Activated CD4-positive, alpha-beta T cell treated with anti-CD3 and anti-CD28 coated beads, Interleukin-2, amount 50 U/mL, for 24 hours (primary cell): ENCODE results near the gene AK8.

Experiments used
- DNase-seq, 2 donors: peaks; one replicate each; pipeline ENCODE4 v3.0.0-alpha.2; 2020; ENCODE audit warnings: low read depth in 1 of 2, low spot score in 1 of 2

The AK8 gene

GRCh38 chr9:132826621-132827365, 51.3 kb downstream of the AK8 start:
- DNase-seq = no peak

DNA sequence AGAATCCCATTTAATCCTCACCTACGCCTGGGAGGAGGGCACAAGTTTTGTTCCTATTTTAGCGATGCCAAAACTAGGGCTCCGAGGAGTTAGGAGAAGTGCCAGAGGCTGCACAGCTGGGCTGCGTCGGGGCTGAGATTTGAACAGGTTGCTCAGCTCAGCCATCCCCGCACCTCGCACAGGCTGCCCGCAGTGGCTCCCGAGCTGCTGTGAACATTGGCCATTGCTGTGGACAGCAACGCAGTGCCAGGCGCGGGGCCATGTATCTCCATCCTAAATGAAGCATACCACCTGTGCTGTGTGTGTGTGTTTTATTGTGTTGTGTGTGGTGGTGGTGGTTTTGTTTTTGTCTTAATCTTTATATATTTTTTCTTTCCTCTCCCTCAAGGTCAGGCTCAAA, 52.0 kb downstream of the AK8 start:
- DNase-seq = no peak

- DNase-seq = no peak
These were observed 52.7 kb downstream of the AK8 start for GRCh38 chr9:132825430-132825829.

DNA sequence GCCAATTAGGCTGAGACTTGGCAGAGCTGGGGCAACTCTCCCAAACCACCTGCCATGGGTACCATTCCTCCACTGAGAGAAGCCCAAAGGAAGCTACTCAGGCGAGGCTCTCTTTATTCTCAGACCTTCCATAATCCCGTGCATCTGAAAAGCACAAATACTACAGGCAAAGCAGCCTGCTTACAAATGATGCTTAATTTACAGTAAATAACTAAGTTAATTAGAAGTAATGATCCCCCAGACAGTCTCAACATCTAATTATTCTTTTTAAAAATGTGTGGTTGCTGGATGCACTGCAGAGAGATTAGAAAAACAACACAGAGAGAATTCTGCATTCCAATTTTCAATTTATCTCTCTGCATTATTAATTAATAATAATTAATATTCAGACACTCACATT, 53.1 kb downstream of the AK8 start:
- no peak for DNase-seq

DNA sequence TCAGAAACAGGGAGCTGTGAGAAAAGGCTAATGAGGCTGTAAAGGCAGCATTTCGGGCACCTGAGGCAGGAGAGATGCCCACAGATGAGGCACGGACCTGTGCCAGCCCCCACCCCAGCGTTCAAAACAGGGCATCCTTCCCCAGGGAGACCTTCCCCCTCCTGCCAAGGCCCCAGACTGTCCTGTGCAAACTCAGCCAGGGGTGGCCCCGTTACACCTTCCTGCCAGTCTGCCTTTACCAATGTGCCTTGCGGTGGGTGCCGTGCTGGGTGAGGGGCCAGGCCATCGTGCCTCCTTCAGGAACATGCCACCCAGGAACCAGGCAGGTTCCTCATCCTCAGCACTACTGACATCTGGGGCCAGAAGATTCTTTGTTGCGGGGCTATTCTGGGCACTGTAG, 53.9 kb downstream of the AK8 start:
- no peak for DNase-seq

- DNase-seq = no peak
These were observed 54.5 kb downstream of the AK8 start for GRCh38 chr9:132823370-132824145.

DNA sequence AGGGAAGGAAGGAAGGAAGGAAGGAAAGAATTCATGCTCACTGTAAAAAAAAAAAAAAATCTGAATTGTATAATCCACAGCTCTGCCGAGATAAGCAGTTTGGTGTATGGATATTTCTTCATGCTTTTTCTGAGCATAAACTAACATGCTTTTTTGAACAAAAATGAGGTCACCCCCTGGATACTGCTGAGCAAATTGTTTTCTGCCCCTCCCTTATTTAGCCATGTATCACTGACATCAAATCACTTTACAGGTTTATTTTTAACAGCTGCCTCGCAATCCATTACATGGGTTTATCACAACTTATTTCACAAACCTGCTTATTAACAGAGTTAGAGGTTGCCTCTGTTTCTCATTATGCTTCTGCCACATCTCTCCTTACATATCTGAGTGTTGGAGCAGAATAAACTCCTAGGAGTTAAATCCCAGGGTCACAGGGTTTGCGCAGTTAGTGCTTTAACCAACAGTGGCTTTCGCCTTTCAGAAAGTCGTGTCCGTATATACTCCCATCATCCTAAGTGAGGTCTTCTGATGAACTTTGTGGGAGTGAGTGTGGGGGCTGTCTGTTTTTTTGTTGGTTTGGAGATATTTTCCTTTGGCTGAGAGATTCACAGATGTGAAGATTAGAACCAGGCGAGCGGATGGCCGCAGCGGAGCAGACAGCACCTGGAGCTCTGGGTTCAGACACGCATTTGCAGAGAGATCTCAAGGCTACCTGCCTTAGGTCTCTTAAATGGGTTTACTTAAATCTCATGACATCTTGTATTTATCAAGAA, 57.7 kb downstream of the AK8 start:
- DNase-seq = no peak

DNA sequence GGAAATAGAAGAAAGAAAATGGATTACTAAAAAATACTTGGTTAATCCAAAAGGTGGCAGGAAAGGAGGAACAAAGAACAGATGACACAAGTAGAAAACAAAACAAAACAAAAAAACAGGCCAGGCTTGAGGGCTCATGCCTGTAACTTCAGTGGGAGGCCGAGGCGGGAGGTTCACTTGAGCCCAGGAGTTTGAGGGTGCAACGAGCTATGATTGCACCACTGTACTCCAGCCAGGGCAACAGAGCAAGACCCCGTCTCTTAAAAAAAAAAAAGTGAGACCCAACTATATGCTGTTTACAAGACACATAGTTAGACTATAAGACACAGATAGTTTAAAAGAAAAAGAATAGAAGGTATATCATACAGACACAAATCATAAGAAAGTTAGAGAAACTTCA, 59.5 kb downstream of the AK8 start:
- no peak for DNase-seq

DNA sequence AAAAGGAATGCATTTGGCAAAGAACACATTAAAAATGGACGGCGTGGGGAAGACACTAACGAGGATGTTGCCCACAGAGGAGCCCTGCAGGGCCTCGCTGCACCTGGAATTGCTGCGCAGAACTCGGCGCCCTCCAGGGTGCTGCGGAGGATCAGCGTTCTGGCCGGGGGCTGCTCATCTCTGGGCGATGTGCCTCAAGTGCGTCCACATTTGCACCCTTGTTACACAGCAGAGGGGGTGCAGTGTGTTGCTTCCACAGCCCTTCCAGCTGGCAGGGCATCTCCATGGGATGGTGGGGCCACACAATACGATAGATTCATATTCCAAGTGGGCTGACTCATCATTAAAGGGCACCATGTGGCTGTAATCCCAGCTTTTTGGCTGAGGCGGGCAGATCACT, 63.1 kb downstream of the AK8 start:
- DNase-seq = no peak

- DNase-seq = no peak
These were observed 64.8 kb downstream of the AK8 start for GRCh38 chr9:132813115-132813771.

DNA sequence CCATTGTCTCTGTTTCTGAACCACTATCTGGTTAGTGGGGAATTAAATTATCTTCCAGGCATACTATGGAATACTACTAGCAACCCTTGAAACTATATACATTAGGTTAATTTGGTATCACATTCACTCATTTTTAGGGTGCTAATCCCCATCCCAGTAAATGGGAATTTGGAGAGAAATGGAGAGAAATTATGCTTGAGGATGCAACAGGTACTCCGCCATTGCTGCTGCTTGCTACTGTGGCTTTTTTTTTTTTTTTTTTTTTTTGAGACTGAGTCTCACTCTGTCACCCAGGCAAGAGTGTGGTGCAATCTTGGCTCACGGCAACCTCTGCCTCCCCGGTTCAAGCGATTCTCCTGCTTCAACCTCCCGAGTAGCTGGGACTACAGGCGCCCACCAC, 66.1 kb downstream of the AK8 start:
- DNase-seq = no peak

GRCh38 chr9:132810314-132810713, 67.8 kb downstream of the AK8 start:
- DNase-seq = no peak

DNA sequence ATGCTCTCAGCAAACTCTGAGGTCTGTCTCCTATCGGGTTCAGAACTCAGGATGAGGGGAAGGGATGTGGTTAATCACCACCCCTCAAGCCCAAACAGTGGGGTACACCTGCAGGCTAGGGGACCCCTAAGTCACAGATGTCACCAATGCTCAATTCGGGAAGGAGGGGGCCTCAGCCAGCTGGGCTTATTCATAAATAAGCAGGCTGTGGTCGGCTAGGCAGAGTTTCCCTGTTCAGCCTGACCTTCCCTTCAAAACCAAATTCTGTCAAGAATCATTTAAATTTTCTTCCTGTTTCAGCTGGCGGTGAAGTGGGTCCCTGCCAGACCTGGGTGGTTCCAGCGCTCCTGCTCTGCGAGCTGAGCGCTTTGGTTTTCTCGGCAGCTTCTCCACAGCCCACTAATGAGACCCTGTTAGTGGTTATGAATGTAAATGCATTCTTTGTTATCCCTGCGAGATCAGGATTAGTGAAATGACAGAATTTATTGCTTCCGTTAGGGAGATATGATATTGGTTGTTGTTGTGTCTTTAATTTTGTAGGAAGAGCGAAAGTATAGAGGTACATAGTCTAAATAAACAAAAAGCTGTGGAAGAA, 68.3 kb downstream of the AK8 start:
- DNase-seq = no peak

- no peak for DNase-seq
These were observed 69.4 kb downstream of the AK8 start for GRCh38 chr9:132808645-132809044.

- DNase-seq = no peak
These were observed 71.2 kb downstream of the AK8 start for GRCh38 chr9:132806723-132807421.

GRCh38 chr9:132806306-132806705, 71.8 kb downstream of the AK8 start:
- DNase-seq = no peak

DNA sequence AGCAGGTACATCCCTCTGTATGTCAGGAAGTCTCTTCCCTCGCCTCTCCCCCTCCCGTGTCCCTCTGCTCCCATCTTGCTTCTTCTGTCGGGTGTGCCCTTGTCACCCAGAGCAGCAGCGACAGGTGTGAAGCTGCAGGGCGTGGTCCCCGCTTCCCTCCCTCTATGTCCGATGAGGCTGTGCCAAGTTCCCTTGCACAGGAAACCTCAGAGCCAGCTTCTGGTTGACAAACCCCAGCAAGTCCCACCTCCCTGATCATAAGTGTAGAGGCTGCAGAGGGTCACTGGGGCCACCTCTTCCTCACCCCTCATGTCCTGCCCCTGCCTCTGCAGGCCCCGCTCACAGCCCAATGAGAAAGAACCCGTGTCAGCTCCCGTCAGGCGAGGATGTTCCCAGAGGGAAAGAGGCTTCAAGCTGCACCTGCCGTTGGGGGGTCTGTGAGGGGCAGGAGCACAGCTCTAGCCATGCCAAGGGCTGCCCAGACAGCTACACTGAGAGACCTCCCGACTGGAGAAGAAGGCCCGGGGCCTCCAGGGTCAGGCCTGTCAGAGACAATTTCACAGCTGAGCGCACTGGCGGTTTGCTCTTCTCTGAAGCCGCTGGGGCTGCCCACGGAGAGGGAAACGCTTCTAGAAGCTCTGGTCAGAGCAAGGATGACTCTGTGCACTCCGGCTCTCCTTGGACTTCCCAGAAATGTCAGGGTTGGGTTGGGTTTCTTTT, 73.3 kb downstream of the AK8 start:
- no peak for DNase-seq

- DNase-seq = no peak
These were observed 75.8 kb downstream of the AK8 start for GRCh38 chr9:132802121-132802795.

DNA sequence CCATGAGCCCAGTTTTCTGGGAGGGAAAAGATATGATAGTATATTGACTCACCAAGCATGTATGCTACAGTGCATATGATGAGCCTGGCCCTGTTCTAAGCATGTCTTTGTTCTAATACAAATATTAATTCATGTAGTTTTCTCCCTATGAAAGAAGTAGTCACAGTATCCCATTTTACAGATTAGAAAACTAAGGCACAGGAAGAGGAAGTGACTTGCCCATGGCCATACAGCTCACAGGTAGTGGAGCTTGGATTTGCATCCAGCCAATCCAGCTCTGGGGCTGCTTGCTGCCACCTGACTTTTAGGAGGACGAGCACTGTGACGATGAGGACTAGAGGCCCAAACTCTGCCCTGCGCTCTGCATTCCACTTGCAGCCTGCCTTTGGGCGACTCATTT, 76.4 kb downstream of the AK8 start:
- DNase-seq = no peak
